NB4 (cell line): ENCODE results near the gene OLA1.

Source experiments
- MYC ChIP-seq: IDR thresholded peaks from 2 replicates; pipeline ENCODE4 v1.6.1; 2011; ENCODE audit warnings: low read depth, low read length
- POLR2A ChIP-seq: IDR thresholded peaks from 2 replicates; pipeline ENCODE4 v1.6.1; 2011; ENCODE audit warnings: mild to moderate bottlenecking; ENCODE audit not compliant: insufficient read length; ENCODE audit errors: extremely low read depth
- TF ChIP-seq, protein P1 (sequence below): IDR thresholded peaks from one replicate; pipeline ENCODE4 v1.5.1; 2012; ENCODE audit warnings: low read depth, low read length
- TF ChIP-seq, protein P2 (sequence below): IDR thresholded peaks from 2 replicates; pipeline ENCODE4 v1.6.1; 2011; ENCODE audit warnings: low read depth, low read length

DNA sequence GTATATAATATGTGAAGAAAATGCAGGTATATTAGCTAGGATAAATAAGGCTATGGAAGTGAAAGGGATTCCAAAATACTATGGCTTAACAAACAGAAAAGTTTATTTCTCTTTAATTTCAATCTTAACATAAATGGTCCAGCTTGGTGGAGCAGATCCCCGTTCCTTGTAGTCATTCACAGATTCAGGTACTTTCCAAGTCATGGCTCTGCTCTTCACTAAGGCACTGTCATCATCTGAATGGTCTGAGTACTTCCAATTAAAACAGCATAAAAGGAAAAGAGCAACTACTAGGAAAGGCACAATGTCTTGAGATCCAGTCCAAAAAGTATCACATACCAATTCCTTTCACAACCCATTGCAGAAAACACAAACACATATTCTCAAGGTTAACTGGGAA lies 63.4 kb downstream of the OLA1 start:
- TF ChIP-seq, protein P1, sequence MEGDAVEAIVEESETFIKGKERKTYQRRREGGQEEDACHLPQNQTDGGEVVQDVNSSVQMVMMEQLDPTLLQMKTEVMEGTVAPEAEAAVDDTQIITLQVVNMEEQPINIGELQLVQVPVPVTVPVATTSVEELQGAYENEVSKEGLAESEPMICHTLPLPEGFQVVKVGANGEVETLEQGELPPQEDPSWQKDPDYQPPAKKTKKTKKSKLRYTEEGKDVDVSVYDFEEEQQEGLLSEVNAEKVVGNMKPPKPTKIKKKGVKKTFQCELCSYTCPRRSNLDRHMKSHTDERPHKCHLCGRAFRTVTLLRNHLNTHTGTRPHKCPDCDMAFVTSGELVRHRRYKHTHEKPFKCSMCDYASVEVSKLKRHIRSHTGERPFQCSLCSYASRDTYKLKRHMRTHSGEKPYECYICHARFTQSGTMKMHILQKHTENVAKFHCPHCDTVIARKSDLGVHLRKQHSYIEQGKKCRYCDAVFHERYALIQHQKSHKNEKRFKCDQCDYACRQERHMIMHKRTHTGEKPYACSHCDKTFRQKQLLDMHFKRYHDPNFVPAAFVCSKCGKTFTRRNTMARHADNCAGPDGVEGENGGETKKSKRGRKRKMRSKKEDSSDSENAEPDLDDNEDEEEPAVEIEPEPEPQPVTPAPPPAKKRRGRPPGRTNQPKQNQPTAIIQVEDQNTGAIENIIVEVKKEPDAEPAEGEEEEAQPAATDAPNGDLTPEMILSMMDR, result no peak
- no peak for TF ChIP-seq POLR2A
- no peak for TF ChIP-seq MYC
- TF ChIP-seq, protein P2, sequence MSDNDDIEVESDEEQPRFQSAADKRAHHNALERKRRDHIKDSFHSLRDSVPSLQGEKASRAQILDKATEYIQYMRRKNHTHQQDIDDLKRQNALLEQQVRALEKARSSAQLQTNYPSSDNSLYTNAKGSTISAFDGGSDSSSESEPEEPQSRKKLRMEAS, result no peak
